A549 (cell line): Measurements from ENCODE around the gene SOS1. TPM values are rescaled to one million over a fixed set of nuclear protein-coding genes. Genes with fewer than 3 reads are reported as not detected.
"Not testable (repeated sequence)": the region's sequence is repeated elsewhere in the genome, so short reads cannot be mapped to it uniquely, and the experiment has no call there.

Experiments
- ATAC-seq, 2 experiments: fragments of 200-7000 bp in 1 of 2; fragments of >200 bp in 1 of 2; cut with Nextera tagmentation in 1 of 2; cut with Tn5 transposase in 1 of 2; 3 replicates each; pipeline versions ENCODE4 v1.8.0 to v1.9.1; 2018 to 2020; ENCODE audit warnings: mild to moderate bottlenecking in 1 of 2, moderate library complexity in 1 of 2
- CTCF ChIA-PET: fragments of 300-600 bp; sonication (Branson Sonifier 250); formaldehyde crosslinking; extraction: SDS; loops from one replicate; lab custom pipeline; 2021; ENCODE audit warnings: antibody characterized with exemption, inconsistent platforms; lab: Yijun Ruan, JAX
- POLR2A ChIA-PET: fragments of 350-600 bp; formaldehyde crosslinking; extraction: SDS; loops from one replicate; lab custom pipeline; 2021; ENCODE audit warnings: antibody characterized with exemption, inconsistent platforms; lab: Yijun Ruan, JAX
- DNase-seq, 2 experiments: peaks; one replicate each; pipeline versions ENCODE4 v3.0.0 to v3.0.0-alpha.2; 2011 to 2016; ENCODE audit warnings: low read depth in 1 of 2, low spot score in 1 of 2
- FAIRE-seq: peaks from 2 replicates; lab custom pipeline; 2011; peaks lifted over from hg19 to GRCh38; lab: Jason Lieb, UNC
- H3K27ac ChIP-seq, 2 experiments: fragments of >200 bp; sonication (Bioruptor Twin); formaldehyde crosslinking; 3 replicates each; pipeline ENCODE4 v1.5.1; 2016 to 2017
- H3K4me1 ChIP-seq: fragments of >200 bp; sonication (Bioruptor Twin); formaldehyde crosslinking; 3 replicates; pipeline ENCODE4 v1.6.1; 2016
- H3K4me2 ChIP-seq: fragments of >200 bp; sonication (Bioruptor Twin); formaldehyde crosslinking; 3 replicates; pipeline ENCODE4 v1.6.1; 2016
- H3K4me3 ChIP-seq: fragments of >200 bp; sonication (Bioruptor Twin); formaldehyde crosslinking; 3 replicates; pipeline ENCODE4 v1.5.1; 2016
- H3K9me3 ChIP-seq: fragments of >200 bp; sonication (Bioruptor Twin); formaldehyde crosslinking; 3 replicates; pipeline ENCODE4 v1.6.1; 2016
- CBX2 ChIP-seq: fragments of 200-600 bp; sonication (generic); IDR thresholded peaks from 2 replicates; pipeline ENCODE4 v1.6.1; 2016; ENCODE audit warnings: low read depth, mild to moderate bottlenecking, borderline replicate concordance
- CEBPB ChIP-seq, 2 experiments: fragments of >200 bp in 1 of 2; sonication (Bioruptor Twin) in 1 of 2; formaldehyde crosslinking in 1 of 2; IDR thresholded peaks; 2 replicates each; pipeline ENCODE4 v1.6.1; 2012 to 2016
- EHF ChIP-seq: fragments of 250-450 bp; sonication (Bioruptor Pico); IDR thresholded peaks from 2 replicates; pipeline ENCODE4 v1.5.0; 2020; ENCODE audit warnings: mild to moderate bottlenecking
- EP300 ChIP-seq, 2 experiments: fragments of >200 bp; sonication (Bioruptor Twin); formaldehyde crosslinking; IDR thresholded peaks; 2 replicates in 1 of 2; 3 replicates in 1 of 2; pipeline ENCODE4 v1.6.1; 2016 to 2017
- FOSB ChIP-seq: fragments of 250-450 bp; sonication (Bioruptor Pico); IDR thresholded peaks from 2 replicates; pipeline ENCODE4 v1.5.0; 2020; ENCODE audit warnings: mild to moderate bottlenecking, moderate library complexity
- HEYL ChIP-seq: fragments of 250-450 bp; sonication (Bioruptor Pico); IDR thresholded peaks from 2 replicates; pipeline ENCODE4 v1.8.0; 2021; ENCODE audit warnings: mild to moderate bottlenecking, moderate library complexity
- HOXA7 ChIP-seq: fragments of 250-450 bp; sonication (Bioruptor Pico); IDR thresholded peaks from 2 replicates; pipeline ENCODE4 v1.5.0; 2020; ENCODE audit warnings: mild to moderate bottlenecking, moderate library complexity
- JUN ChIP-seq, 2 experiments: fragments of >200 bp; sonication (Bioruptor Twin); formaldehyde crosslinking; IDR thresholded peaks; 2 replicates in 1 of 2; 3 replicates in 1 of 2; pipeline ENCODE4 v1.6.1; 2016 to 2017
- JUNB ChIP-seq: fragments of >200 bp; sonication (Bioruptor Twin); formaldehyde crosslinking; IDR thresholded peaks from 2 replicates; pipeline ENCODE4 v1.6.1; 2016
- MAFK ChIP-seq: fragments of 450-650 bp; IDR thresholded peaks from 2 replicates; pipeline ENCODE4 v1.6.1; 2014; ENCODE audit not compliant: partially characterized antibody
- MAZ ChIP-seq: fragments of 150-350 bp; IDR thresholded peaks from 2 replicates; pipeline ENCODE4 v1.6.1; 2014; ENCODE audit warnings: antibody characterized with exemption, low read depth, low read length, borderline replicate concordance
- NR3C1 ChIP-seq: fragments of >200 bp; sonication (Bioruptor Twin); formaldehyde crosslinking; IDR thresholded peaks from 3 replicates; pipeline ENCODE4 v1.6.1; 2017
- PHF8 ChIP-seq: fragments of 200-600 bp; sonication (generic); IDR thresholded peaks from 2 replicates; pipeline ENCODE4 v1.6.1; 2016; ENCODE audit warnings: low read depth, mild to moderate bottlenecking, antibody characterized with exemption, moderate library complexity, borderline replicate concordance
- POLR2AphosphoS2 ChIP-seq: conservative IDR thresholded peaks from 2 replicates; pipeline ENCODE4 v1.6.1; 2012; ENCODE audit warnings: low read length, improper control_type of control experiment, inconsistent platforms
- ZFP36 ChIP-seq: fragments of 450-650 bp; IDR thresholded peaks from 2 replicates; pipeline ENCODE4 v1.6.1; 2014; ENCODE audit warnings: borderline replicate concordance; ENCODE audit not compliant: partially characterized antibody
- ZSCAN20 ChIP-seq: fragments of 250-450 bp; sonication (Bioruptor Pico); IDR thresholded peaks from 2 replicates; pipeline ENCODE4 v1.8.0; 2022; ENCODE audit warnings: mild to moderate bottlenecking, moderate library complexity
- WGBS: methylation state at CpG from one replicate; pipeline ENCODE4 v1.1.6; 2017; ENCODE audit errors: missing lambda C conversion rate; 5-methylcytosine and 5-hydroxymethylcytosine counted together
- polyA plus RNA-seq, 4 experiments: library from polyadenylated mRNA; depleted of rRNA in 3 of 4; stranded (reverse); fragments of >200 nt; fragmentation: RNase III in 1 of 4; extraction: RNeasy Plus Mini Kit Qiagen cat#74134 plus additional on column Dnase treatment in 1 of 4; gene quantifications; 2 replicates in 3 of 4; 3 replicates in 1 of 4; pipeline ENCODE4 v1.2.3, GENCODE V29; 2011 to 2017
- TF ChIP-seq, protein P1 (sequence below): fragments of 450-650 bp; IDR thresholded peaks from 2 replicates; pipeline ENCODE4 v1.6.1; 2014; ENCODE audit warnings: antibody characterized with exemption
- TF ChIP-seq, protein P2 (sequence below): fragments of 150-350 bp; IDR thresholded peaks from 2 replicates; pipeline ENCODE4 v1.6.1; 2014; ENCODE audit warnings: low read depth, mild to moderate bottlenecking, low read length
- TF ChIP-seq, protein P3 (sequence below): fragments of >200 bp; sonication (Bioruptor Twin); formaldehyde crosslinking; IDR thresholded peaks from 3 replicates; pipeline ENCODE4 v1.6.1; 2016

SOS1 gene
- polyA plus RNA-seq, 2 of the 4 experiments (the other 2 are of a cell fraction): 19.6 to 48.9 TPM

DNA sequence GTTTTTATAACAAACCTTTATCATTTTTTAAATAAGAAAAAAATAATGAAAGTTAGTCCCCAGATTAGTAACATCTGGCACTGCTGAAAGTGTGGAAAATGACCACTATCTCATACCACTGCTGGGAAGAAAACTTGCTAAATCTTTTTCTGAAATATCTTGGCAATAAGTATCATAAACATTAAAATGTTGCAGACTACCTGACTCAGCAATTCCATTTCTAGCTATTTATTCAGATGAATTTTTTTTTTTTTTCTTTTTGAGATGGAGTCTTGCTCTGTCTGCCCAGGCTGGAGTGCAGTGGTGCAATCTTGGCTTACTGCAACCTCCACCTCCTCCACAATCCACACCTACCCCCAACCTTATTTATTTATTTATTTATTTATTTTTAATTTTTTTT, 35.3 kb upstream of the SOS1 start:
- no peak for DNase-seq
- no peaks in the 10 kb centered on the region for H3K9me3 ChIP-seq
- TF ChIP-seq CEBPB (IDR thresholded peaks at IDR 0.05) (no peak), NR3C1 (no peak), MAFK (peak; percentile 90)
- TF ChIP-seq, all 56 proteins: peak for 1
- CTCF ChIA-PET: interaction anchor here (1.0 to 1.1 kb wide), 2 partner anchors 13 to 73 kb away, joined by 4 to 5 read pairs; no protein-coding TSS in a partner anchor
- H3K27ac ChIP-seq: no peak overlapping the region
- no peaks in the 10 kb centered on the region for H3K4me1 ChIP-seq
- H3K4me3 ChIP-seq: no peak overlapping the region
- ATAC-seq (no peak), FAIRE-seq (no peak)
- no peak overlapping the region for H3K4me2 ChIP-seq
- POLR2A ChIA-PET: interaction anchor here (1.7 kb wide), 1 partner anchor 36 kb away, joined by 5 read pairs; the partner anchor contains the start of gene SOS1

DNA sequence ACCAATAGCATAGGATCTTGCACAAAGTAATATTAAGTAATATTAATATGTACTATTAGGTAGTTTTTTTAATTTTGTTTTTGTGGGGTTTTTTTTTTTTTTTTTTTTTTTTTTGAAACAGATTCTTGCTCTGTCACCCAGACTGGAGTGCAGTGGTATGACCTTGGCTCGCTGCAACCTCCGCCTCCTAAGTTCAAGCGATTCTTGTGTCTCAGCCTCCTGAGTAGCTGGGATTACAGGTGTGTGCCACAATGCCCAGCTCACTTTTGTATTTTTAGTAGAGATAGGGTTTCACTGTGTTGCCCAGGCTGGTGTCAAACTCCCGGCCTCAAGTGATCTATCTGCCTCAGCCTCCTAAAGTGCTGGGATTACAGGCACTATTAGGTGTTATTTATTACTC, 34.7 kb upstream of the SOS1 start:
- ATAC-seq, DNase-seq, H3K4me3 ChIP-seq, H3K4me2 ChIP-seq, H3K9me3 ChIP-seq, H3K4me1 ChIP-seq, FAIRE-seq, H3K27ac ChIP-seq: not testable (repeated sequence)
- CTCF ChIA-PET: interaction anchor here (1.0 to 1.4 kb wide), 5 partner anchors 13 to 74 kb away, joined by 3 to 5 read pairs (median 3); no protein-coding TSS in a partner anchor
- POLR2A ChIA-PET: interaction anchor here (1.7 kb wide), 1 partner anchor 35 kb away, joined by 5 read pairs; the partner anchor contains the start of gene SOS1
- 94% methylated on average over 4 of the region's 4 CpGs for WGBS

DNA sequence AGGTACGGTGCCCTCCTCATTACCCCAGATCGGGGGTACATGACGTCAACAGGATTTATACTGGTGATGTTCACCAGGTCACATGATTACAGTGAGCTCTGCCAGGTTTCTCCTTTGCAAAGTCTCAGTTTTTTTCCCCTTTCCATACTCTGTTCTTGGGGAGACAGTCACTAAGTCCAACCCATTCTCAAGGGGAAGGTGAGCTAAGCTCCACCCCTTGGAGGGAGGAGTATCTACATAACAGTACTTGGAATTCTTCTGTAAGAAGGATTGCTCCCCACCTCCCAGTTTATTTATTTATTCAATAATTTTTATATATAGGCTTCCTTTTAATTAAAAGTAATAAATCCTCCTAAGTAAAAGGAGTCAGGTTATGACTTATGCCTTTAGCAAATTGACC, 34.1 kb upstream of the SOS1 start:
- Histone ChIP-seq H3K4me3 (no peak overlapping the region), H3K4me2 (no peak overlapping the region), H3K9me3 (no peaks in the 10 kb centered on the region), H3K4me1 (no peaks in the 10 kb centered on the region), H3K27ac (no peak overlapping the region)
- TF ChIP-seq HEYL (CRISPR knock-in tag) (no peak), FOSB (CRISPR knock-in tag) (no peak), ZFP36 (no peak), ZSCAN20 (CRISPR knock-in tag) (no peak), POLR2AphosphoS2 (no peak), HOXA7 (CRISPR knock-in tag) (no peak), EHF (CRISPR knock-in tag) (no peak), CEBPB (IDR thresholded peaks at IDR 0.05) (no peak), JUNB (no peak), PHF8 (no peak), EP300 (IDR thresholded peaks at IDR 0.05) (no peak), CBX2 (no peak), MAZ (no peak), JUN (IDR thresholded peaks at IDR 0.05) (no peak)
- TF ChIP-seq, protein P1, sequence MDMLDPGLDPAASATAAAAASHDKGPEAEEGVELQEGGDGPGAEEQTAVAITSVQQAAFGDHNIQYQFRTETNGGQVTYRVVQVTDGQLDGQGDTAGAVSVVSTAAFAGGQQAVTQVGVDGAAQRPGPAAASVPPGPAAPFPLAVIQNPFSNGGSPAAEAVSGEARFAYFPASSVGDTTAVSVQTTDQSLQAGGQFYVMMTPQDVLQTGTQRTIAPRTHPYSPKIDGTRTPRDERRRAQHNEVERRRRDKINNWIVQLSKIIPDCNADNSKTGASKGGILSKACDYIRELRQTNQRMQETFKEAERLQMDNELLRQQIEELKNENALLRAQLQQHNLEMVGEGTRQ: no peak
- TF ChIP-seq, protein P2, sequence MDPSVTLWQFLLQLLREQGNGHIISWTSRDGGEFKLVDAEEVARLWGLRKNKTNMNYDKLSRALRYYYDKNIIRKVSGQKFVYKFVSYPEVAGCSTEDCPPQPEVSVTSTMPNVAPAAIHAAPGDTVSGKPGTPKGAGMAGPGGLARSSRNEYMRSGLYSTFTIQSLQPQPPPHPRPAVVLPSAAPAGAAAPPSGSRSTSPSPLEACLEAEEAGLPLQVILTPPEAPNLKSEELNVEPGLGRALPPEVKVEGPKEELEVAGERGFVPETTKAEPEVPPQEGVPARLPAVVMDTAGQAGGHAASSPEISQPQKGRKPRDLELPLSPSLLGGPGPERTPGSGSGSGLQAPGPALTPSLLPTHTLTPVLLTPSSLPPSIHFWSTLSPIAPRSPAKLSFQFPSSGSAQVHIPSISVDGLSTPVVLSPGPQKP: no peak
- TF ChIP-seq, protein P3, sequence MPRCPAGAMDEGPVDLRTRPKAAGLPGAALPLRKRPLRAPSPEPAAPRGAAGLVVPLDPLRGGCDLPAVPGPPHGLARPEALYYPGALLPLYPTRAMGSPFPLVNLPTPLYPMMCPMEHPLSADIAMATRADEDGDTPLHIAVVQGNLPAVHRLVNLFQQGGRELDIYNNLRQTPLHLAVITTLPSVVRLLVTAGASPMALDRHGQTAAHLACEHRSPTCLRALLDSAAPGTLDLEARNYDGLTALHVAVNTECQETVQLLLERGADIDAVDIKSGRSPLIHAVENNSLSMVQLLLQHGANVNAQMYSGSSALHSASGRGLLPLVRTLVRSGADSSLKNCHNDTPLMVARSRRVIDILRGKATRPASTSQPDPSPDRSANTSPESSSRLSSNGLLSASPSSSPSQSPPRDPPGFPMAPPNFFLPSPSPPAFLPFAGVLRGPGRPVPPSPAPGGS: no peak
- peak; percentile 30 to 45; a peak in 2 of 6 replicates for ATAC-seq
- WGBS: 97% methylated on average over 3 of the region's 3 CpGs
- DNase-seq: no peak
- FAIRE-seq: no peak
- ChIA-PET POLR2A (interaction anchor here (1.7 kb wide), 1 partner anchor 34 kb away, joined by 5 read pairs; the partner anchor contains the start of gene SOS1), CTCF (interaction anchor here (1.0 to 1.4 kb wide), 4 partner anchors 22 to 75 kb away, joined by 3 to 4 read pairs (median 3); no protein-coding TSS in a partner anchor)
